NCI-H2227 treated with DMSO at 0.1 percent for 48 hours (cell line): Measurements from ENCODE around the gene DCAF7.

Experiments used
- DNase-seq: peaks from one replicate; lab custom pipeline; 2025; lab: John Stamatoyannopoulos, UW

DCAF7 gene

DNA sequence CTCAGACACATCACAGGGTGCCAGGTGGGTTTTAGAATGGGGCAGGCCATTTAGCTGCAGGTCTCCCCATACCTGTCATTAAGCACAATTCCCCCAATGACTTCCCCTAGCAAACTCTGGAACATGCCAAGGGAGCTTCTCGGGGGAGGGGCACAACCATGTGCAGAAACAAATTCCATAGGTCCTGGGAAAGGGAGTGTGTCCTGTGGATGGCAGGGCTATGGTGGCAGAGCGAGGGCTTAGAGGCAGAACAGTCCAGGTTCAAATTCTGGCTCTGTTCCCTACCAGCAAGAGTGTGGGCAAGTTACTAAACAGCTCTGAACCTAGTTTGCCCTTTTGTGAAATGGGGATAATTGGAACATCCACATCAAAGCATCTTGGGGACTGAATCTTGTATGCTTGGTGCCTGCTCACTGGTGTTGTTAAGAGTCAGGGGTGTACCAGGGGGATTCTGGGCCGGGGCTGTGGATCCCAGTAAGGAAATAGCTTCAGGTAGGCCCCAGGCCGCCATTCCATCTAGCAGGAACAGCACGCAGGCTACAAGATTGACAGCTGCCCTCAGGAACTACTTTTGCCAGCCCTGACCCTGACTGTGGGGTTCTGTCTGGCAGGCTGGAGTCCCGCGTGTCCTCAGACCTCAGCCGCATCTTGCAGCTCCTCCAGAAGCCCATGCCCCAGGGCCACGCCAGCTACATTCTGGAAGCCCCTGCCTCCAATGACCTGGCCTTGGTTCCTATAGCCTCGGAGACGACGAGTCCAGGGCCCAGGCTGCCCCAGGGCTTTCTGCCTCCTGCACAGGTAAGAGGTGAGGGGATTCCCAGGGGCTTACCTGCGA, 5.6 kb upstream of the DCAF7 start:
- DNase-seq, result no peak

DNA sequence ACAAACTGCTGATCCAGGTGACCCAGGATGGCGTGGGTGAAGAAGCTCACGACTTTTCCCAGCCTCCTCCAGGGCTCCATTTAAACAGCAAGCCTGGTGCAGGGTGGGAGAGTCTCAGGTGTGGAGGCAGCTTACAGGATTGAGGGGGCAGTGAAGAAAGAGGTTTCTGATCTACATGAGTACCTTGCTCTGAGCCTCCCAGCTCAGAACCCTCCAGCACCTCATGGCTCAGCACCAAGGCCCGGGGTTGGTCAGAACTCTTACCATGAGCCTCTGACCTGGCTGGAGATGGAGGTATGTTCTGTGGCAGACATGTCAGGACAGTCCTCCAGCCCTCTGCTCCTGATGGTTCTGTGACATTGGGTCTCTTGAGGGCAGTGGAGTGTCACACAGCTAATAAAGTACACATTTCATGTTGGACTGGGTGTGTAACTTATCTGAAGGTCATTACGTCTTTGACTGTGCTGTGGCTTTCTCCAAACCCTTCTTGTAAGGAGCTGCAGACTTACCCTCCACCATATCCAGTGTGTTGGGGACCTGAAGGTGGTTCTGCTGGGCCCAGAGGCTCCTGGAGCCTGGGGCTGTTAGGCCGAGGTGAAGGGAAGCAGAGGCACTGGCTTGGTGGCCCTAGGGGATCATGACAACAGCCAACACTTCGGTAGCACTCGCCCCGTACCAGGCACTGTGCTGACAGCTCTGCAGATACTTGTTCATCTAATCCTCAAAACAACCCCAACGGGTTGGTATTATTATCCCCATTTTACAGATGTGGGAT, 3.8 kb upstream of the DCAF7 start:
- no peak for DNase-seq

DNA sequence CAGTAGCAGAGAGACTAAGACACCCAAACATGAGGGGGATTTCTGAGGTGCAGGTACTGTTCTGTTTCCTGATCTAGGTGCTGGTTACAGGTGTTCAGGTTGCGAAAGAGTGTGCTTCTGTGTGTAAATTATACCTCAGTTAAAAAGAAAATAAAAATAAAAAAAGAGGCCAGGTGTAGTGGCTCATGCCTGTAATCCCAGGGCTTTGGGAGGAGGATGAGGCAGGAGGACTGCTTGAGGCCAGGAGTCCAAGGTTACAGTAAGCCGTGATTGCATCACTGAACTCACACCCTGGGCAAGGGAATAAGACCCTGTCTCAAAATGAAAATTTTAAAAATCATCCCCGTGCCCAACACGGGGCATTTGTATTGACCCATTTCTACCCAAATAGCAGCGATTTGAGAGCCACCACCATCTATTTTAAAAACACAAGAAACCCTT, 3.2 kb upstream of the DCAF7 start:
- no peak for DNase-seq

DNA sequence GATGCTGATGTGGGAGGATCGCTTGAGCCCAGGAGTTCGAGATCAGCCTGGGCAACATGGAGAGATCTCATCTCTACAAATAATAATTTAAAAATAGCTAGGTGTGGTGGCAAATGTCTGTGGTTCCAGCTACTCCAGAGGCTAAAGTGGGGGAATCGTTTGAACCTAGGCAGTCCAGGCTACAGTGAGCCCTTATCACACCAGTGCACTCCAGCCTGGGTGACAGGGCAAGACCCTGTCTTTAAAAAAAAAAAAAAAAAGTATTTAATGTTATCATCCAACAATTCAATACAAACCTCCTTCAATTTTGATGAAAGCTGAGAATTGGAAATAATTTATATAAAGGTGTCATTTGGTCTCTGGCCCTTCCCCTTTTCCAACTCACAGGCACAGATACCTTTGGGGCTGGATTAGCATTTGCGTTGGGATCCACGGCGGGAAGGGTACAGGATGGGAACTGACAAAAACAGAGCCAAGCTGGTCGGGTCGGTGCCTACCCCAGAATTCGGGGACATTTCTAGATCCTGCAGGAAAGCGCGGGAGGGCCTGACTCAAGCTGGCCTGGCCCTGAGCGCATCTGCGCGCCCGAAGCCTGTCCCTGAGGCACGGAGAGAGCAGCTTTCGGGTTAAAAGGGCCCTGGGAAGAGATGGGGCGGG, 860 bp upstream of the DCAF7 start:
- DNase-seq, result no peak

DNA sequence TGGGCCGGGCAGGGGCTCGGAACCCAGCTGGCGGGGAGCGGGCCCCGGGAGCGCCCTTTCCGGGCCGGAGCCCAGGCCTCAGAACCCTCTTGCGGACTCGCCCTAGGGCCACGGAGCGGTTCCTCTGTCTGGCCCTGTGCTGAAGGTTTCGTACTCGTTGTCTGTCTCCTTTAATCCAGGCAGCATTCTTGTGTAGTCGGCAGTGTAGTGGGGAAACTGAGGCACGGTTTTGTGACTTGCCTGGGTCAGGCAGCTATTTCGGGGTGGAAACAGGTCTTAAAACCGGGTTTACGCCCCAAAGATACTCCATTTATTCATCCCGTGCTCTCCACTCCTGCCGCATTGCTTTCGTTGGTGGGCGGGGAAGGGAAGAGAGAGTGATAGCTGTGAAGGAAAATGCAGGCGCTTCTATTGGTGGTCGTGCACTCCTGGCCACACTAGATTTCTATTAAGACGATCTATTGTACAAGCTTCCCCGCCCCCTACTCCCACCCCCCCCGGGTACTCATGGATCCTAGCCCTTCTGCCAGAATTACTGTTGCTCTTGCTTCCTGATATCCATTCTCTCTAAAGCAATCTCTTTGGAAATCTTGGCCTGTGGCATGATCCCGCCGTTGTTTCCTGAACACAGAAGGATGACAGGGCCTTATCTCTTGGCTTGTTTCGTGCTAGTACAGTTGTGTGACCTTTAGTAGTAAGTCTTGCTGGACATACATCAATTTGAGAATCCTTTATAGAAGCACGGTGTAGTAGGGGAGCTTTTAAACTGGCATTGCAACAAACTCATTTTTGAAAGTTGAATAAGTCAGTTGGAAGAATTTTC, 751 bp downstream of the DCAF7 start:
- peak; percentile 76 for DNase-seq

DNA sequence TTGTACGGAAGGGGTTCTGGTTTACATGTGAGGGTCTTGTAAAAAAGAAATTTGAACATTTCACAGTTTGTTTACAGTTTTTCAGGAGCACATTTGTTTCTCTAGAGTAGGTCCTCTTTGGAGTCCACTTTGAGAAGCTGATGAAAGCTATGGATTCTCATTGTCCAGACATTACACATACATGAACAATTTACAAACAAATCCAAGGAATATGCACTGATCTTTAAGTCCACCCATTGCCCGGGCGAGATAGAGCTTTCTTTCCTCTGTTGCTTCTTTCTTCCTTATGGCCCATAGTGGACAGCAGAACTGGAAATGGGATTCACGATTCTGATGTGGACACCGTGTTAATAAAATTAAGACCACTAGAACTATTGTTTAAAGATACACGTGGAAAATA, 1.9 kb downstream of the DCAF7 start:
- no peak for DNase-seq

DNA sequence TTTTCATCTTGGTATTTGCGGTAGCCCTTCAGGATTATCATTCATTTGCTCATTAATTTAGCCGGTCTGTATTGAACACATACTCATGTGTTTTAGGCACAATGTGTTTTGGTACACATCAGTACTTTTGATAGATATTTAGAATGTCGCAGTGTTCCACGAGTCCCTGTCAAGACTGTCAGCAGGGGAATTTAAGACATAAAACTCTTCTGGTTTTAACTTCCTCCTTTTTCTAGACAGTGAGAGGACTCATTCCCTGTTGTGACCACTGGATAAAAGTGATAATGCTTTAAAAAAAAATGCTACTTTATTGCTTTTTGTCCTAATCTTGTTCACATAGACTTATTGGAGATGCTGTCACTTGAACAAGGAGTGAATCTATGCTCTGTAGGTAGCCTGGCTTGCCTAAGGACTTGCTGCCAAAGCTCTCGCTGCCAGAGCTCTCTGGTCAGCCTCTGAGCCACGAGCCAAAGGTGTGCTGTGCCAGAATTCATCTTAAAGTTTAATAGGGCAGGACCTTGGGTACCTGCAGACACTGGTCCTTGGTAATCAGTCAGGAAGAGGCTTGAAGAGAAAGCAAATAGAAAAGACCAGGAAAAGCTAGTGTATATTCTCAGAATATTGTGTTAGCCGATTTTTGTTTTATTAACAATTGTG, 5.4 kb downstream of the DCAF7 start:
- no peak for DNase-seq

DNA sequence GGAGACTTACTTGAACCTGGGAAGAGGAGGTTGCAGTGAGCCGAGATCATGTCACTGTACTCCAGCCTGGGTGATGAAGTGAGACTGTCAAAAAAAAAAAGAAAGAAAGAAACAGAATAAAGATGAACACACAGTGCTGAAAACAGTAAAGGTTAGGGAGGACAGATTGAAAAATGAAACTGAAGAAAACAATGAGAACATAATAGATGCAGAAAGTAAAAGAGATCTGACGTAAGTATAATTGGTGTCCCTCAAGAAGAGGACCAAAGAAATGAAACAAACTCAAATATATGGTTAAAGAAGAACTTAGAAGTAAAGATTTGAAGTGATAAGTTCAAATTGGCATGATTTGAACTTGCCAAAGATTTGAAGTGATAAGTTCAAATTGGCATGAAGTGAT, 7.1 kb downstream of the DCAF7 start:
- DNase-seq, result no peak

DNA sequence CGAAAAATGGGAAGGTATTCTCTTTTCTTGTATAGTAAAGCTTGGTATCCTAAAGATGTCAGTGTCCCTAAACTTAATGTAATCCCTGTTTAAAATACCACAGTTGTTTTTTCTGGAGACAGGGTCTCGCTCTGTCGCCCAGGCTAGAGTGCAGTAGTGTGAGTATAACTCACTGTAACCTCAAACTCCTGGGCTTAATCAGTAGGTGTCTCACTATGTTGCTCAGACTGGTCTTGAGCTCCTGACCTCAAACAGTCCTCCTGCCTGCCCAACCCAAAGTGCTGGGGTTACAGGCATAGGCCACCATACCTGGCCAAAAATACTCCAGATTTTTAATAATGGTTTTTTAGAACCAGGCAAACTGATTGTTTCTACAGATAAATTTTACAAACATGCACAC, 8.2 kb downstream of the DCAF7 start:
- no peak for DNase-seq

DNA sequence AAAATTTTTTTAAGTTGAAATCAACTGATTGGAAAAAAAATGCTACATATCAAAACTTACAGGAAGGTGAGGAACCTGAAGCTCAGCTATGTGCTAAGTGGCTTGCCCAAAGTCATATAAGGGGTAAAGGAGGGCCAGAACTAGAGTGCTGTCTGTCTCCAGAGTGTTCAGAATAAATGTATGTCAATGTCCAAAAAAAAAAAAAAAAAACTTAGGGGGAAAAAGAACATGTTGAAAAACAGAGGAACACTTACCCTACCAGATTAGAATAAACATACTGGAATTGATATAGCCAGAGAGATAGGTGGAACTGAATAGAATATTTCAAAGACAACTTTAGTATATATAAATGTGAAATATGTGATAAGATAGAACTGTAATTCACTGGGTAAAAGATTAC, 11.5 kb downstream of the DCAF7 start:
- DNase-seq, result no peak

DNA sequence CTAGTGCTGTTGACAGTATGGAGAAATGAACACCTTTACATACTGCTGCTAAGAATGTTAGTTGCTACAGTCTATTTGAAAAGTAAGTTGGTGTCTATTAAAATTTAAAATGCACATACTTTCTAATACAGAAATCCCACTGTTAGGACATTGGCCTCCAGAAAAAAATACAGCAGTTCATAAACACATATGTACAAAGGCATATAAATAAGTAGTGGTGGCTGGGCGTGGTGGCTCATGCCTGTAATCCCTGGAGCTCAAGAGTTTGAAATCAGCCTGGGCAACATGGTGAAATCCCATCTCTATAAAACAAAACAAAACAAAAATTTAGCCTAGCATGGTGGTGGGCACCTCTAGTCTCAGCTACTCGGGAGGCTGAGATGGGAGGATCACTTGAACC, 13.1 kb downstream of the DCAF7 start:
- DNase-seq, result no peak

DNA sequence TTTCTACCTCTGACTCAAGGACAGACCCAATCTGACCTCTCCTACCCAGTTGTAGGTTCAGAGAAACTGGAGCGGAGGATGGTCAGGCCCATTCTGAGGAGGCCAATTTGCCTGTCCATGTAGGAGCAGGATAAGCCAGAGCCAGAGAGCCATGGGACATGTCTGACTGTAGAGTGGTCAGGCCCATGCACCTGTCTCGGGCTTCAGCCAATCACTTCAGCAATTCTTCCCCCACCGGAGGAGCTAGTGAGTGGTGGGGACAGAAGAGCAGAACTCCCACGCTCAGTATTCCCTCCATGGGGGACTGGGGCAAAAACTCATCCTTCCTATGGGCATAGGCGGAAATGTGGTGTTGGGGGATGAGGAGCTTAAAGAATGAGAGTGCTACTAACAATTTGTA, 14.3 kb downstream of the DCAF7 start:
- no peak for DNase-seq

DNA sequence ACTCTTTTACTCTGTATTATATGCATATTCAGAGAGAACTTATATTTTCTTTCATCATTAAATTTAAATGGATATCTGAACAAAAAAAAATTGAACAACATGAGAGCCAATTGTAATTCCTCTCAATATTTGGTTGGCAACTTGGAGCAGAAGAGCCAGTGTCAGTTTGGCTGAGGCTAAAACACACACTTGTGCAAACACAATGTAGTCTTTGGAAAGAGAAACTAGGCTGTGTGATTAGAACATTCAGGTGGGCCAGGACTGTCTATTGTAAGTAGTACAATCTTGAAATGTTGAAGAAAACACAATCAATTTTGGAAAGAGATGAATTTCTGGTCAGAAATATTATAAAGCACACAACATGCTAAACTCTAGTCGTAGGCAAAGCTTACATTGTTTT, 17.0 kb downstream of the DCAF7 start:
- DNase-seq, result no peak

DNA sequence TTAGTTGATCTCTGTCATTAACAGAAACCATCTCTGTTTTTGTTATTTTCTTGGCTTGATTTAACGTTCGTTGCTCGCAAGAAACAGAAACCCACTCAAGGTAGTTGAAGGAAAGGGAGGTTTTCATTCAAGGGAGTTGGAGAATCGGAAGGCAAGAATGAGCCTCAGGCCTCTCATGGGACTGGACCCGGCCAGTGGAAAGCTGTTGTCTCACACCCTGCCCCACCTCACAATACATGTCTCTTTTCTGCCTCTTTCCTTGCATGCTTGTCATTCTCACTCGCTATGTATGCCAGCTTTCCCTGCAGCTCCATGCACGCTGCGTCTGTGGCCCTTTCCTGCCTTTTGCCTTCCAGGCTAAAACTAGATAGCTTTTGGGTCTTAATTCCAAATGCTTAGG, 18.3 kb downstream of the DCAF7 start:
- DNase-seq, result no peak

DNA sequence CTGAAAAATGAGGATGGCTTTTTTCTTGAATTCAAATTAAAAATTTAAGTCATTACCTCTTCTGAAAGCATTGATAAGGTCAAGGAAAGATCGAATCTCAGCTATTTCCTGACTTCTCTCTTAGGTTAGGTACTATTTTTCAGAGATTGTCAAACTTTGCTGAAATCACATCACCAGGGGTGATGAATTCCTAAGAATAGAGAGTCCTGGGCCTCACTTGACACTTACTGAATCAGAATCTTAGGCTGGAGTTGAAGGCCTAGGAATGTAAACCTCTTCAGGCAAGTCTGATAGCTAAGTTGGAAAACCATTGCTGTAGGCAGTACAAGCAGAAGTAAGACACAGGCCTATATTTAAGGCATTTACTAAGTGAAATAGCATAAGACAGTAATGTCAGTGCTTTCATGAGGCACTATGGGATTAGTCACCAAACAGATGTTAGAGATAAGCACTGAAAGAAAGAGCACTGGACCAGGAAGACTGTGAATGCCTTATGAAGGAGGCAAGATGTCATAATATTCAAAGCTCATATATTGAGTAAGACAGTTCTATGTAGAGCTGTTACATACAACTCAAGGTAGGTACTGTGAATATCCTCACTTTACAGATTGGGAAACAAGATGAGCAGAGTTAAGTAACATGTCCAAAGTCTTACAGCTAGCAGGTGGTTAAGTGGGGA, 21.5 kb downstream of the DCAF7 start:
- DNase-seq, result no peak

DNA sequence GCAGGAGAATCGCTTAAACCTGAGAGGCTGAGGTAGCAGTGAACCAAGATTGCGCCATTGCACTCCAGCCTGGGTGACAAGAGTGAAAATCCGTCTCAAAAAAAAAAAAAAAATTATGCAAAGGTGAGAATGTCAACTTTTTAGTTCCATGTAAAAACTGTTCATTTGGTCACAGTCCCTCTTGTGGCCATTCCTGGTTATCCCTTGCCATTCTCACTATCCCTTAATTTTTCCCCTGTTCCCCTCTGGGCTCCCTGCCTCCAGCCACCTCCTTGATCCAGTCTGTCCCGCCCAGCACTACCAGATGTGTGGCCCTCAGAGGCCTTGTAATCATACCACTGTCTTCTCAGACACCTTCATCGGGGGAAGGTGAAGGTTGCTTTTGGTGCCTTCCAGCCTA, 23.4 kb downstream of the DCAF7 start:
- DNase-seq, result no peak

DNA sequence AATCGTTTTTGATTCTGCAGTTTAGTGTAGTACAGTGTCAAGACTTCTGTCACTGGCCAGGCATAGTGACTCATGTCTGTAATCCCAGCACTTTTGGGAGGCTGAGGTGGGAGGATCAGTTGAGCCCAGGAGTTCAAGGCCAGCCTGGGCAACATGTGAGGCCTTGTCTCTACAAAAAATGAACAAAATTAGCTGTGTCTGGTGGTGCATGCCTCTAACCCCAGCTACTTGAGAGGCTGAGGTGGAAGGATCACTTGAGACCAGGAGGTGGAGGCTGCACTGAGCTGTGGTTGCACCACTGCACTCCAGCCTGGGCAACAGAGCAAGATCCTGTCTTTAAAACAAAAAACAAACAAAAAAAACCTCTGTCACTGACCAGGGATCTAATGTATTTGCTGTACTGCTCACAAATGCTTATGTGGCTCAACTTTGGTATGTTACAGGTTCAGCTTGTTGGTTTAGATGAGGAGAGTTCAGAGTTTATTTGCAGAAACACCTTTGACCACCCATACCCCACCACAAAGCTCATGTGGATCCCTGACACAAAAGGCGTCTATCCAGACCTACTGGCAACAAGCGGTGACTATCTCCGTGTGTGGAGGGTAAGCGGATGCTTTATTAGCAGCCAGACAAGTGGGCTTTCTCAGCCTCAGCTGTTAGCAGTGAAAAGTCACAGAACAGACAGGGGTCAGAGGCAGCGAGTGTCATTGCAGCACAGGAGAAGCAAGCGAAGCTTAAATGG, 27.9 kb downstream of the DCAF7 start:
- DNase-seq, result no peak

DNA sequence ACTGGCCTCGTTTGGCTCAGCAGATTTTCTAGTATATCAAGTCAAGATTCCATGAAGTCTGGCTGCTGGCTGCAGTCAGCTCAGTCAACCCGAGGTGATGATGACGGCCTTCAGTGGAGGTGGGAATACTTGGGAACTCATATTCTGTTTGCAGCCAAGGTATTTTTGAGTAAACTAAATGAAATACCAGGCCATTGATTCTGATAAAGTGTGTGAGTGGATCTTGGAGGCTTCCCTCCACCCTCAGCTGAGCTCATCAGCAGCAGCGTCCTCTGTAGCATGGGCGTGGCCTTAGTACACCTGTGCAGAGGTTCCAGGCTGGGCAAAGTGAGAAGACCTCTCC, 28.5 kb downstream of the DCAF7 start:
- DNase-seq, result no peak

DNA sequence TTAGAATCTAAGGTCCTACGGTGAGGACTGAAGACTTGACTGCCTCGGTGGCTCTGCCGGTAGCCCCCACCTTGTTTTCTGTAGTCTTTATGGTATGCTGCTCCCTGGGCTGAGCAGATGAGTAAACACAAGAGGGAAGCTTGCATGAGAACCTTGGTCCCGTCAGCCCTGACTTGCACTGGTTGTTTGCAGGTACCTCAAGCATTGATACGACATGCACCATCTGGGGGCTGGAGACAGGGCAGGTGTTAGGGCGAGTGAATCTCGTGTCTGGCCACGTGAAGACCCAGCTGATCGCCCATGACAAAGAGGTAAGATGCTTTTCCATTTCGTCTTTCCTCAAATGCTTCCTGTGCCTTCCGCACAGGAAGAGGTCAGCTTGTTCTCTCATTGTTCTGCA, 29.4 kb downstream of the DCAF7 start:
- DNase-seq, result no peak

DNA sequence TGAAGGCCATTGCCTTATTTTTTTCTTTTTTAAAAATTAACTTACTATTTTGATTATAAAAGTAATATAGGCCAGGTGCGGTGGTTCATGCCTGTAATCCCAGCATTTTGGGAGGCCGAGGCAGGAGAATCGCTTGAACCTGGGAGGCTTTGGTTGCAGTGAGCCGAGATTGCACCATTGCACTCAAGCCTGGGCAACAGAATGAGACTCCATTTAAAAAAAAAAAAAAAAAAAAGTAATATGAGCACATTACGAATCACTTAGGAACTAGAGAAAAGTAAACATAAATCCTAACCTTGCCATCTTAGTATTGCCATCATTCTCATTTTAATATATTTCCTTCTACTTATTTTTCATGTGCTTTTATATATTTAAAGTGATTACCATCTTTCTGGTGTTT, 37.5 kb downstream of the DCAF7 start:
- no peak for DNase-seq
